K562 (cell line): ENCODE results near the gene ZNF740. TPM values are rescaled to one million over a fixed set of nuclear protein-coding genes. Genes with fewer than 3 reads are reported as not detected.
A peak's percentile ranks its signal among the peaks of the same experiment; 100 is the strongest.

Experiments used
- ATF3 ChIP-seq, 2 experiments: fragments of 450-650 bp in 1 of 2; sonication (generic) in 1 of 2; formaldehyde crosslinking in 1 of 2; IDR thresholded peaks in 1 of 2; conservative IDR thresholded peaks in 1 of 2; 2 replicates each; pipeline versions ENCODE4 v1.6.1 to v1.8.1; 2016 to 2023; ENCODE audit warnings: mild to moderate bottlenecking in 2 of 2, moderate library complexity in 2 of 2, inconsistent platforms in 1 of 2, missing genetic modification reagents in 1 of 2
- CTCF ChIP-seq, 3 experiments: IDR thresholded peaks in 2 of 3; conservative IDR thresholded peaks in 1 of 3; 2 replicates each; pipeline ENCODE4 v1.5.1; 2011 to 2012; ENCODE audit warnings: low read length in 3 of 3, mild to moderate bottlenecking in 3 of 3, control low read depth in 2 of 3, improper control_type of control experiment in 1 of 3, inconsistent platforms in 1 of 3, low read depth in 1 of 3, mixed read lengths in 1 of 3, moderate library complexity in 1 of 3; ENCODE audit not compliant: insufficient read depth in 2 of 3
- E4F1 ChIP-seq: fragments of 250-450 bp; sonication (Bioruptor Pico); IDR thresholded peaks from 2 replicates; pipeline ENCODE4 v1.5.0; 2021; ENCODE audit warnings: mild to moderate bottlenecking, borderline replicate concordance
- ERF ChIP-seq: fragments of 450-650 bp; formaldehyde crosslinking; IDR thresholded peaks from 2 replicates; pipeline ENCODE4 v1.4.0; 2020; ENCODE audit warnings: mild to moderate bottlenecking, mixed read lengths
- HCFC1 ChIP-seq: IDR thresholded peaks from 2 replicates; pipeline ENCODE4 v1.6.1; 2012; ENCODE audit warnings: low read depth, low read length, improper control_type of control experiment
- IRF9 ChIP-seq: fragments of 450-650 bp; IDR thresholded peaks from 2 replicates; pipeline ENCODE4 v1.6.1; 2016; ENCODE audit warnings: missing biosample characterization, missing genetic modification characterization
- MTA3 ChIP-seq: fragments of 450-650 bp; formaldehyde crosslinking; IDR thresholded peaks from 2 replicates; pipeline ENCODE4 v1.6.1; 2017; ENCODE audit warnings: mild to moderate bottlenecking, borderline replicate concordance
- REST ChIP-seq, 2 experiments: fragments of 450-650 bp; formaldehyde crosslinking in 1 of 2; IDR thresholded peaks; 2 replicates each; pipeline versions ENCODE4 v1.4.0 to v1.6.1; 2014 to 2020; ENCODE audit warnings: mild to moderate bottlenecking in 2 of 2, borderline replicate concordance in 1 of 2, low read depth in 1 of 2
- SRF ChIP-seq, 2 experiments: fragments of 250-450, 450-650 bp in 1 of 2; sonication (Bioruptor Pico) in 1 of 2; sonication (generic) in 1 of 2; formaldehyde crosslinking; IDR thresholded peaks; 2 replicates each; pipeline versions ENCODE4 v1.5.0 to v1.5.1; 2020 to 2022; ENCODE audit warnings: mild to moderate bottlenecking in 1 of 2, missing genetic modification reagents in 1 of 2
- ZSCAN32 ChIP-seq: fragments of 450-650 bp; formaldehyde crosslinking; IDR thresholded peaks from 2 replicates; pipeline ENCODE4 v1.4.0; 2020; ENCODE audit warnings: mild to moderate bottlenecking, moderate library complexity
- polyA plus RNA-seq, 8 experiments: library from polyadenylated mRNA; depleted of rRNA in 4 of 8; stranded (reverse) in 5 of 8; unstranded in 3 of 8; fragments of >200 nt; fragmentation: Nextera tagmentation in 2 of 8; fragmentation: Illumina TruSeq in 1 of 8; extraction: Ambion mirVana in 2 of 8; extraction: Trizol in 1 of 8; gene quantifications; 2 replicates each; pipeline versions ENCODE4 v1.2.1 to v1.2.3, GENCODE V29; 2011 to 2014; ENCODE audit warnings: inconsistent platforms in 1 of 8, missing spikeins in 1 of 8
- total RNA-seq, 7 experiments: library from RNA; depleted of rRNA in 6 of 7; stranded (reverse); fragments of >200 nt in 6 of 7; fragmentation: Illumina TruSeq in 2 of 7; extraction: Trizol in 2 of 7; gene quantifications; 2 replicates each; pipeline versions ENCODE4 v1.2.1 to v1.2.3, GENCODE V29; 2011 to 2021; ENCODE audit warnings: low replicate concordance in 1 of 7

The ZNF740 gene
- total and polyA plus RNA-seq, 9 of the 15 experiments (the other 6 are each of a cell fraction or from before 2014, with no cell fraction given) = 0.57 to 46.4 (median 18.6) TPM

- TF ChIP-seq ZSCAN32 (CRISPR knock-in tag) (no peak), HCFC1 (no peak), MTA3 (no peak), SRF (CRISPR knock-in tag; IDR thresholded peaks at IDR 0.05) (no peak), REST (IDR thresholded peaks at IDR 0.05; ENCODE audit: borderline replicate concordance) (peak; percentile 16; the same call in 1 of the 2 replicates), REST (CRISPR knock-in tag; IDR thresholded peaks at IDR 0.05; ENCODE audit: low read depth) (no peak), IRF9 (tag) (peak; percentile 74; the same call in 1 of the 2 replicates), ERF (CRISPR knock-in tag) (no peak), ATF3 (IDR thresholded peaks at IDR 0.05) (peak; percentile 31; the same call in 1 of the 2 replicates), ATF3 (CRISPR knock-in tag; conservative IDR thresholded peaks at IDR 0.05) (no peak), CTCF (IDR thresholded peaks at IDR 0.05 in 2 of 3, conservative IDR thresholded peaks at IDR 0.05 in 1 of 3; ENCODE audit: insufficient read depth in 2 of 3, low read depth in 1 of 3, low read length in 3 of 3) (peak; percentile 51 to 64 (median 58)), E4F1 (CRISPR knock-in tag) (no peak)
Observed at GRCh38 chr12:53174881-53175491, 5.5 kb upstream of the ZNF740 start (continued).
